ENCODE data around the gene PLCH2.

Gene PLCH2

GRCh38 chr1:2533365-2533764 is 57.3 kb downstream of the PLCH2 start:
- DNase-seq, result no peak

- no peak for DNase-seq
These were observed 58.2 kb downstream of the PLCH2 start for GRCh38 chr1:2534315-2534686.

- DNase-seq, result peak; percentile 98
These were observed 58.8 kb downstream of the PLCH2 start for GRCh38 chr1:2534687-2535441.

- DNase-seq, result no peak
These were observed 59.4 kb downstream of the PLCH2 start for GRCh38 chr1:2535455-2535854.

GRCh38 chr1:2535981-2536380 is 59.9 kb downstream of the PLCH2 start:
- no peak for DNase-seq

GRCh38 chr1:2537784-2538115 is 61.7 kb downstream of the PLCH2 start:
- DNase-seq, result no peak

- DNase-seq, result no peak
These were observed 62.3 kb downstream of the PLCH2 start for GRCh38 chr1:2538376-2538775.

GRCh38 chr1:2538872-2539271 is 62.8 kb downstream of the PLCH2 start:
- no peak for DNase-seq

GRCh38 chr1:2539312-2539907 is 63.3 kb downstream of the PLCH2 start:
- no peak for DNase-seq

GRCh38 chr1:2540816-2541492 is 64.9 kb downstream of the PLCH2 start:
- no peak for DNase-seq

- peak; percentile 41 for DNase-seq
These were observed 65.6 kb downstream of the PLCH2 start for GRCh38 chr1:2541619-2542245.

- no peak for DNase-seq
These were observed 66.3 kb downstream of the PLCH2 start for GRCh38 chr1:2542246-2542915.

- peak; percentile 51 for DNase-seq
These were observed 67.5 kb downstream of the PLCH2 start for GRCh38 chr1:2543543-2544092.

GRCh38 chr1:2544093-2544874 is 68.2 kb downstream of the PLCH2 start:
- DNase-seq, result no peak

- no peak for DNase-seq
These were observed 69.0 kb downstream of the PLCH2 start for GRCh38 chr1:2544875-2545640.

- DNase-seq, result peak; percentile 99
These were observed 69.8 kb downstream of the PLCH2 start for GRCh38 chr1:2545754-2546514.

GRCh38 chr1:2546515-2547209 is 70.6 kb downstream of the PLCH2 start:
- DNase-seq, result peak; percentile 97

- DNase-seq, result no peak
These were observed 71.3 kb downstream of the PLCH2 start for GRCh38 chr1:2547210-2548067.

GRCh38 chr1:2548068-2548589 is 72.0 kb downstream of the PLCH2 start:
- peak; percentile 91 for DNase-seq

Data from NCI-H510A treated with DMSO at 0.1 percent for 48 hours (cell line).